Panc1 (cell line): ENCODE results near the gene ZNRF3.

Experiments
- CTCF ChIP-seq: fragments of 450-650 bp; IDR thresholded peaks from 2 replicates; pipeline ENCODE4 v1.5.1; 2017; ENCODE audit warnings: mild to moderate bottlenecking
- POLR2AphosphoS5 ChIP-seq: IDR thresholded peaks from 2 replicates; pipeline ENCODE4 v1.6.1; 2012; ENCODE audit warnings: mild to moderate bottlenecking, low read depth, low read length, moderate library complexity
- REST ChIP-seq, 2 experiments: IDR thresholded peaks; 2 replicates each; pipeline ENCODE4 v1.6.1; 2011 to 2012; ENCODE audit warnings: low read depth in 2 of 2, control low read depth in 1 of 2, low read length in 1 of 2, mild to moderate bottlenecking in 1 of 2, moderate library complexity in 1 of 2; ENCODE audit not compliant: insufficient read depth in 1 of 2
- TCF7L2 ChIP-seq: IDR thresholded peaks from 2 replicates; pipeline ENCODE4 v1.6.1; 2011; ENCODE audit warnings: mild to moderate bottlenecking, low read depth, low read length, inconsistent platforms

GRCh38 chr22:29016067-29016938 lies 132.9 kb downstream of the ZNRF3 start:
- TF ChIP-seq CTCF (no peak), TCF7L2 (no peak), POLR2AphosphoS5 (no peak), REST (IDR thresholded peaks at IDR 0.05; ENCODE audit: insufficient read depth in 1 of 2, low read depth in 2 of 2, low read length in 1 of 2) (no peak)
